ENCODE data around the gene FAM13A. TPM values are rescaled to one million over a fixed set of nuclear protein-coding genes. Genes with fewer than 3 reads are reported as not detected.

Gene FAM13A
- total and polyA plus RNA-seq, 8 donors = 15.7 to 56.4 (median 38.1) TPM

DNA sequence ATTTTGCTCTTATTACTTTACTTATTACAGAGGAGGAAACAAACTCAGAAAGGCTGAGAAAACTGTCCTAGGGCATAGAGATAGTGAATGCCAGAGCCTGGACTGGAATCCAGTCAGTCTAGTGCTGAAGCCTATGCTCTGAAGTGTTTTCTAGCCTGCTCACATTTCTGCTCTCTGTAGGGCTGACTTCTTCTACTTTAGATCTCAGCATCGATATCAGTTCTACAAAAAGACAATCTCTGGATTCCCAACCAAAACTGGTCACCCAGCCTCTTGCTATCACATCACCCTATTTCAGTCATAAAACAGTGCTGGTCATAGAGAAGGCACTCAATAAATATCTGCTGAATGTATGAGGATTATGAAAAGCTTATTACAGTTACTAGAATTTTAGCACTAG, 87.2 kb downstream of the FAM13A start:
- no peak for DNase-seq
- peaks cover 0 to 3% (median 0%) of the 10 kb centered on the region in 3 donors for H3K4me1 ChIP-seq
- no peaks in the 10 kb centered on the region for H3K36me3 ChIP-seq
- no peak for FAIRE-seq
- TF ChIP-seq, protein P1, sequence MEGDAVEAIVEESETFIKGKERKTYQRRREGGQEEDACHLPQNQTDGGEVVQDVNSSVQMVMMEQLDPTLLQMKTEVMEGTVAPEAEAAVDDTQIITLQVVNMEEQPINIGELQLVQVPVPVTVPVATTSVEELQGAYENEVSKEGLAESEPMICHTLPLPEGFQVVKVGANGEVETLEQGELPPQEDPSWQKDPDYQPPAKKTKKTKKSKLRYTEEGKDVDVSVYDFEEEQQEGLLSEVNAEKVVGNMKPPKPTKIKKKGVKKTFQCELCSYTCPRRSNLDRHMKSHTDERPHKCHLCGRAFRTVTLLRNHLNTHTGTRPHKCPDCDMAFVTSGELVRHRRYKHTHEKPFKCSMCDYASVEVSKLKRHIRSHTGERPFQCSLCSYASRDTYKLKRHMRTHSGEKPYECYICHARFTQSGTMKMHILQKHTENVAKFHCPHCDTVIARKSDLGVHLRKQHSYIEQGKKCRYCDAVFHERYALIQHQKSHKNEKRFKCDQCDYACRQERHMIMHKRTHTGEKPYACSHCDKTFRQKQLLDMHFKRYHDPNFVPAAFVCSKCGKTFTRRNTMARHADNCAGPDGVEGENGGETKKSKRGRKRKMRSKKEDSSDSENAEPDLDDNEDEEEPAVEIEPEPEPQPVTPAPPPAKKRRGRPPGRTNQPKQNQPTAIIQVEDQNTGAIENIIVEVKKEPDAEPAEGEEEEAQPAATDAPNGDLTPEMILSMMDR (IDR thresholded peaks at IDR 0.05) = no peak
- no peaks in the 10 kb centered on the region for H3K9me3 ChIP-seq
- peak in 1 of 4 donors; percentile 36 for ATAC-seq
- H3K27me3 ChIP-seq = no peaks in the 10 kb centered on the region
- 95 to 100% methylated on average over 1 of the region's 1 CpG for WGBS, 2 donors
- H3K4me3 ChIP-seq = no peak overlapping the region
- intact Hi-C loops (cut with DNase I) = no loop called here
- no peak overlapping the region for H3K27ac ChIP-seq

DNA sequence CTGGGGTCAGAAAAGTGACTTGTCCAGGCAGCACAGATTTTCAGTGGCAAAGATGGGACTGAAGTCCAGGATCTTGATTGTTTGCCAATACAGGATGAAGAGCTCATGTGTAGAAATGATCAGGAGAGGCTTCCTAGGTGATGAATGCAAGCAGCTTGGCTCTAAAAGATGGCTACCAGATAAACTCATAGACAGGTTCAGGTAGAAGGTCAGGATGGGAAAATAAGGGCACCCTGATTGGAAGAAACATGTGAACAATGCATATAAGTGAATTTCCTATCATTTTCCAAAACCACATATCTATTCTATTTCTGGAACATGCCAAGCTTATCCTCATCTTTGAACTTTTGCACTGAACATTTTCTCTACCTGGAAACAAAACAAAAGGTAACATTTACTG, 87.7 kb downstream of the FAM13A start:
- ATAC-seq = no peak

DNA sequence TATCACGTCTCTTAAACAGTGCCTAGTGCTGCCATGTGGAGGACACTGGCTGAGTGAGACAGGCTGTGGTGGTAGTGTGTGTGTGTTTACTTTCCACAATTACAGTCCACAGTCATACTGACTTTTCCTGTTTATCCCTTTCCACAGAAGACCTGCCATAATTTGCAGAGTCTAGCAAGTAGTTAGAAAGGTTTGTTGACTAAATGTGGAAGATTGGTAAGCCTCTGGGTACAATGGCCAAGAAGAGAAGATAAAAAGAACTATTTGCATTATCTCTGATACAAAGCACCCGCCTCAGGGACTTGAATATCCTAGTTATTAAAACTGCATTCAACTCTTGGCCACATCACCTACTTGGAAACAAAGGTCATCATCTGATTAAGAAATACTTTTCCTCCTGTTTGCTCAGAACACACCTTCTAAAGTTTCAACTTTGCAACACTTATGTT, 89.1 kb downstream of the FAM13A start:
- DNase-seq (no peak), ATAC-seq (peak in 3 of 4 donors; percentile 53 to 65 (median 62)), FAIRE-seq (no peak)
- H3K36me3 ChIP-seq = no peaks in the 10 kb centered on the region
- WGBS, 2 donors = 43 to 47% methylated on average over 2 of the region's 2 CpGs
- H3K9me3 ChIP-seq = no peaks in the 10 kb centered on the region
- H3K4me3 ChIP-seq = no peak overlapping the region
- intact Hi-C loops (cut with DNase I) = no loop called here
- H3K27me3 ChIP-seq = no peaks in the 10 kb centered on the region
- TF ChIP-seq, protein P1 (IDR thresholded peaks at IDR 0.05) = no peak
- peaks cover 0 to 7% (median 0%) of the 10 kb centered on the region in 3 donors for H3K4me1 ChIP-seq
- H3K27ac ChIP-seq = peak overlapping the region in 1 of 4 donors; percentile 26

More for the DNA sequence above, 87.7 kb downstream of the FAM13A start:
- Histone ChIP-seq H3K4me1 (peaks cover 0 to 3% (median 0%) of the 10 kb centered on the region in 3 donors), H3K27ac (no peak overlapping the region), H3K4me3 (no peak overlapping the region), H3K9me3 (no peaks in the 10 kb centered on the region), H3K36me3 (no peaks in the 10 kb centered on the region), H3K27me3 (no peaks in the 10 kb centered on the region)
- TF ChIP-seq, protein P1 (IDR thresholded peaks at IDR 0.05) = no peak
- FAIRE-seq (no peak), DNase-seq (no peak)
- intact Hi-C loops (cut with DNase I) = no loop called here

DNA sequence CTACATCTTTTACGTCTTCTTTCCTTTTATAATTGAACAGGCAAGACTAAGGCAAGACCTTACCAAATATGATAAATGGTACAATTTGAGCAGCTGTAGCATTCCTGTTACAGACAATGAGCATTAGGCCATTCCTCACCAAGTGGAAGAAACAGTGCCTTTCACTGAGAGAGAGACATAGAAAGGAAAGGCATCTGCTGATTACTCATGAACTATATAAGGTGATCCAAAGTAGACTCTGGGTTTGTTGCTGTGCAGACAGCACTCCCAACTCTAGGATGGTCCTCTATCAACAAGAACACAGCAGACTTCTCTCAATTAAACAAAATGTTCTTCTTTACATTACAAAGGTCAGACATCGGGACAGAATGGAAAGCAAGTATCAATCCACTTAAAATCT, 91.9 kb downstream of the FAM13A start:
- no peak for ATAC-seq
- TF ChIP-seq, protein P1 (IDR thresholded peaks at IDR 0.05) = no peak
- Histone ChIP-seq H3K36me3 (no peaks in the 10 kb centered on the region), H3K9me3 (no peaks in the 10 kb centered on the region), H3K4me1 (peaks cover 4 to 13% (median 4%) of the 10 kb centered on the region in 3 donors), H3K27ac (no peak overlapping the region), H3K4me3 (no peak overlapping the region), H3K27me3 (no peaks in the 10 kb centered on the region)
- DNase-seq = no peak
- intact Hi-C loops (cut with DNase I) = no loop called here
- 98 to 99% methylated on average over 2 of the region's 2 CpGs for WGBS, 2 donors
- no peak for FAIRE-seq

DNA sequence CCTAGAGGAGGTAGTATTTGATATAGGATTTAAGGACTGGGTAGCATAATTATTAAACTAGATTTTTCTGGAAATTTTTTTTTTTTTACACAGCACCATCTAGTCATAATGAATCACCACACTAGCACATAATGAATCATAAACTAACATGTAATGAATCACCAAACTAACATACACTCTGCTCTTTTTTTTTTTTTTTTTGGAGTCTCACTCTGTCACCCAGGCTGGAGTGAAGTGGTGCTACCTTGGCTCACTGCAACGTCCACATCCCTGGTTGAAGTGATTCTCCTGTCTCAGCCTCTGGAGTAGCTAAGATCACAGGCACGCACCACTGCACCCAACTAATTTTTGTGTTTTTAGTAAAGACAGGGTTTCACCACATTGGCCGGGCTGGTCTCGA, 92.5 kb downstream of the FAM13A start:
- ATAC-seq = peak in 3 of 4 donors; percentile 32 to 70 (median 64)
- no peak for FAIRE-seq
- no peaks in the 10 kb centered on the region for H3K36me3 ChIP-seq
- H3K27ac ChIP-seq = no peak overlapping the region
- WGBS, 2 donors = 85 to 96% methylated on average over 4 of the region's 4 CpGs
- TF ChIP-seq, protein P1 (IDR thresholded peaks at IDR 0.05) = no peak
- H3K9me3 ChIP-seq = no peaks in the 10 kb centered on the region
- H3K27me3 ChIP-seq = no peaks in the 10 kb centered on the region
- intact Hi-C loops (cut with DNase I) = no loop called here
- no peak for DNase-seq
- H3K4me3 ChIP-seq = no peak overlapping the region
- H3K4me1 ChIP-seq = peaks cover 4 to 13% (median 4%) of the 10 kb centered on the region in 3 donors
